Lower leg skin (tissue), 3 donors: Measurements from ENCODE around the gene ESCO1.

Experiments
- POLR2A ChIP-seq, 2 donors: fragments of 450-650 bp; IDR thresholded peaks; one replicate each; pipeline ENCODE4 v1.6.1; 2016 to 2017; ENCODE audit warnings: antibody characterized with exemption in 2 of 2, mild to moderate bottlenecking in 1 of 2, moderate library complexity in 1 of 2
- TF ChIP-seq, protein P1 (sequence below), 3 donors: fragments of 450-650 bp; IDR thresholded peaks; one replicate each; pipeline ENCODE4 v1.5.1; 2016; ENCODE audit warnings: antibody characterized with exemption in 3 of 3, mild to moderate bottlenecking in 3 of 3, moderate library complexity in 2 of 3

DNA sequence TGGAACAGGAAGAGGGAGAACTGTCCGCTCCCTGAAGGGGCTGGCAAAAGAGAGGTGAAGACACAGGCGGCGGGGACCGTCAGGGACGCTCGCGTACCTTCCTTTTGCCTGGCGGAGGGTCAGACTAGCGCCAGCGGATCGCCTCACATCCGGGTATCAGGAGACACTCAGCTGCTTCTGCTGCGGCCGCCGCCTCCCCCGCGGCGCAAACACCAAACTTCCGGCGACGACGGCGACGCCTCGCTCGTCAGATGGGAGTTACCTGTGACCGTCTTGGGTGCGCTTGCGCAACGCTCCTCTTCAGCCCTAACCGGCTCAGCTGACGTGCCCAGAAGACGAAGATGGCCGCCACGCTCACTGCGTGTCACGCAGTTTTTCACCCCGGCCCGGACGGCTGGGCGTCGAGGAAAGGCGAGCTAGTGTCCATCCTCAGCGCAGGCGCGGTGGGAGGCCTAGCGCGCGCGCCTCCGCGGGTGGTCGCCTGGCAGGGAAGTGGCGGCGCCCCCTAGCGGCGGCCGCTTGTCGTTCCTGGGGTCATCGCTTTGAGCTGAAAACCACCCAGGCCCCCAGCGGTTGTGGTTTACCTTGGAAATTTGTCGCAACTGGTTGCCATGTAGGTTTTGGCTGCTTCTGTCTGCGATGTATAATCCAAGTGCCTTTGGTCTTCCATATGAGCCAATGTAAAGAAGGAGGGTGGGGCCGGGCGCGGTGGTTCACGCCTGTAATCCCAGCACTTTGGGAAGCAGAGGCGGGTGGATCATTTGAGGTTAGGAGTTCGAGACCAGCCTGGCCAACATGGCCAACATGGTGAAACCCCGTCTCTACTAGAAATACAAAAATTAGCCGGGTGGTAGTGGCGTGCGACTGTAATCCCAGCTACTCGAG is at the start of gene ESCO1:
- TF ChIP-seq, protein P1, sequence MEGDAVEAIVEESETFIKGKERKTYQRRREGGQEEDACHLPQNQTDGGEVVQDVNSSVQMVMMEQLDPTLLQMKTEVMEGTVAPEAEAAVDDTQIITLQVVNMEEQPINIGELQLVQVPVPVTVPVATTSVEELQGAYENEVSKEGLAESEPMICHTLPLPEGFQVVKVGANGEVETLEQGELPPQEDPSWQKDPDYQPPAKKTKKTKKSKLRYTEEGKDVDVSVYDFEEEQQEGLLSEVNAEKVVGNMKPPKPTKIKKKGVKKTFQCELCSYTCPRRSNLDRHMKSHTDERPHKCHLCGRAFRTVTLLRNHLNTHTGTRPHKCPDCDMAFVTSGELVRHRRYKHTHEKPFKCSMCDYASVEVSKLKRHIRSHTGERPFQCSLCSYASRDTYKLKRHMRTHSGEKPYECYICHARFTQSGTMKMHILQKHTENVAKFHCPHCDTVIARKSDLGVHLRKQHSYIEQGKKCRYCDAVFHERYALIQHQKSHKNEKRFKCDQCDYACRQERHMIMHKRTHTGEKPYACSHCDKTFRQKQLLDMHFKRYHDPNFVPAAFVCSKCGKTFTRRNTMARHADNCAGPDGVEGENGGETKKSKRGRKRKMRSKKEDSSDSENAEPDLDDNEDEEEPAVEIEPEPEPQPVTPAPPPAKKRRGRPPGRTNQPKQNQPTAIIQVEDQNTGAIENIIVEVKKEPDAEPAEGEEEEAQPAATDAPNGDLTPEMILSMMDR (IDR thresholded peaks at IDR 0.05): peak in 2 of 3 donors; percentile 27 to 92
- peak in 1 of 2 donors; percentile 64 for TF ChIP-seq POLR2A (IDR thresholded peaks at IDR 0.05)
